Activated effector memory CD4-positive, alpha-beta T cell treated with Interleukin-2 at 50 U/mL for 16 hours (primary cell): ENCODE measurements around the gene RPP40.
"Not testable (repeated sequence)": the region's sequence is repeated elsewhere in the genome, so short reads cannot be mapped to it uniquely, and the experiment has no call there.

ENCODE experiments used
- DNase-seq: peaks from one replicate; pipeline ENCODE4 v3.0.0-alpha.2; 2020

Gene RPP40

GRCh38 chr6:5012519-5012918 is 8.7 kb upstream of the RPP40 start:
- DNase-seq, result no peak

- no peak for DNase-seq
Observed at GRCh38 chr6:5011346-5011745, 7.5 kb upstream of the RPP40 start.

GRCh38 chr6:5007531-5007930 is 3.7 kb upstream of the RPP40 start:
- no peak for DNase-seq

GRCh38 chr6:5006222-5006621 is 2.4 kb upstream of the RPP40 start:
- no peak for DNase-seq

GRCh38 chr6:5005038-5005433 is 1.2 kb upstream of the RPP40 start:
- DNase-seq, result not testable (repeated sequence)

- DNase-seq, result no peak
Observed at GRCh38 chr6:5004373-5005037, 668 bp upstream of the RPP40 start.

- no peak for DNase-seq
Observed at GRCh38 chr6:4999586-4999985, 4.3 kb downstream of the RPP40 start.

- DNase-seq, result no peak
Observed at GRCh38 chr6:4997862-4998261, 6.0 kb downstream of the RPP40 start.

- DNase-seq, result no peak
Observed at GRCh38 chr6:4994741-4995140, 9.1 kb downstream of the RPP40 start.

GRCh38 chr6:4987432-4987831 is 16.4 kb downstream of the RPP40 start:
- no peak for DNase-seq

- DNase-seq, result no peak
Observed at GRCh38 chr6:4986999-4987398, 16.8 kb downstream of the RPP40 start.

- DNase-seq, result no peak
Observed at GRCh38 chr6:4983322-4983721, 20.5 kb downstream of the RPP40 start.

GRCh38 chr6:4981761-4982160 is 22.1 kb downstream of the RPP40 start:
- DNase-seq, result no peak

- no peak for DNase-seq
Observed at GRCh38 chr6:4979426-4979825, 24.4 kb downstream of the RPP40 start.

GRCh38 chr6:4977468-4977867 is 26.4 kb downstream of the RPP40 start:
- DNase-seq, result no peak

GRCh38 chr6:4975506-4975905 is 28.3 kb downstream of the RPP40 start:
- no peak for DNase-seq

GRCh38 chr6:4974962-4975361 is 28.9 kb downstream of the RPP40 start:
- DNase-seq, result no peak

- DNase-seq, result no peak
Observed at GRCh38 chr6:4973982-4974745, 29.7 kb downstream of the RPP40 start.

GRCh38 chr6:4973415-4973814 is 30.4 kb downstream of the RPP40 start:
- DNase-seq, result no peak

- DNase-seq, result no peak
Observed at GRCh38 chr6:4972438-4972837, 31.4 kb downstream of the RPP40 start.

- DNase-seq, result no peak
Observed at GRCh38 chr6:4971851-4972250, 32.0 kb downstream of the RPP40 start.

GRCh38 chr6:4970739-4971395 is 33.0 kb downstream of the RPP40 start:
- no peak for DNase-seq

- DNase-seq, result no peak
Observed at GRCh38 chr6:4969609-4970285, 34.1 kb downstream of the RPP40 start.
